Smooth muscle cell of the brain vasculature (primary cell): Measurements from ENCODE around the gene MYLK4.

Source experiments
- DNase-seq: peaks from one replicate; pipeline ENCODE4 v3.0.0-alpha.2; 2012; ENCODE audit warnings: low read depth, low spot score

Gene MYLK4

GRCh38 chr6:2734488-2735166, 16.1 kb downstream of the MYLK4 start:
- DNase-seq: no peak

- no peak for DNase-seq
Measured at GRCh38 chr6:2733736-2734480, 16.8 kb downstream of the MYLK4 start.

DNA sequence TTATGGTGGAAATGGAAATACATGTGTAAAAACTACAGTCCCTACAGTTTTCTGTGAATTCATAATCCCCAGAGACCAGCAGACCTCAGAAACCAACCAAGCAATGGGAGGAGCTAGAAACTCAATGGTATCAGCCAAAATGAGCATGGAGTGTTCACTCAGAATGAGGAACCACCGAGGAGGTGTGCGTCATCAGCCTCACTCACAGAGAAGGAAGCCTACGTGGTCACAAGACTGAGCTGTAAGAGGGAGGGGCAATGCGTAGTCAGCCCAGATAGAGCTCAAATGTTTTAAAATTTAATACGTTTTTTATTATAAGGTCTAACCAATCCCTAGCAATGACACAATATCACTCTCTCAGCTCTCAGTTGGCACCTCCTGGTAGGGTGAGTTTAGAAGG, 17.4 kb downstream of the MYLK4 start:
- DNase-seq: no peak

DNA sequence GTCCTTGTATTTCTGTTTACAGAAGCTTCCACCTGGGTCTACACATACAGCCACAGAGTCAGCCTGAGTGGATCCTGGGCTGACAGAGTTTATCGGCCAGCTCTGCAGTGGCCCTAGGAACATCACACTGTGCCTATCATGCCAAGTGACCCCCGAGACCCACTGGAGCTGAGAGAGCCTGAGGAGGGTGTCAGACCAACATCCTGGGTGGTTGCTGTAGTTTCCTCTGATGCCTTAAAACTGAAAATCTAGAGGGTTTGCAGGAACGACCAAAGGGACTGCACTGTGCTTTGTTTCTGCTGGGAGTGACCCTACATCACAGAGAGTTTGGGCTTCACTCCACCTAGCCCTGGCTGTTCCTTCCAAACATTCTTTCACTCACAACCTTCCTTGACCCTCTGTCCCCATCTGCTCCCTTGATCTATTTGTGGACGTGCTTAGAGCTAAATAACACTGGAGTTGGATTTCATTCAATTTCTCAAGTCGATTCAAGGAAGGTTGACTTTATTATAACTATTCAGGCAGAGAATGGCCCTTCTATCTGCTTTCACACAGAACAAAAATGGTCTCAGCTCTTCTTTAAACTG, 18.1 kb downstream of the MYLK4 start:
- no peak for DNase-seq

- no peak for DNase-seq
Measured at GRCh38 chr6:2731281-2731909, 19.3 kb downstream of the MYLK4 start.

GRCh38 chr6:2730353-2731107, 20.2 kb downstream of the MYLK4 start:
- no peak for DNase-seq

DNA sequence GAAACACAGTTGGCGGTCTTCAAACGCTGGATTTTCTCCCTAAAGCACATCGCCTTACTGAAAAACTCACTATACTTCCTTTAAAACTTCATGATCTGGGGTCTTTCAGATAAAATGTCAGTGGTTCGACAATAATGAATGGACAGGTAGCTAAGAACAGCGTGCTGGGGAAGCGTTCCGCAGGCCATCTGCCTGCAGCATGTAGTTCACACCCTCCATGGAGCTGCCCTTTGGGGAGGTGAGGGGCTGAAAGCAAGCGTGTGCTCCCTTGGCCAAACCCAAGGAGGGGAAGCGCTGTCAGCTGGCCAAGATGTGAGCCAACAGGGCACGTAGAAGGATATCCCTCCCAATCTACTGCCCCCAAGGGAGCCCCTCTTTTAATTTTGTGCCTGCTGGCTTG, 20.8 kb downstream of the MYLK4 start:
- no peak for DNase-seq

DNA sequence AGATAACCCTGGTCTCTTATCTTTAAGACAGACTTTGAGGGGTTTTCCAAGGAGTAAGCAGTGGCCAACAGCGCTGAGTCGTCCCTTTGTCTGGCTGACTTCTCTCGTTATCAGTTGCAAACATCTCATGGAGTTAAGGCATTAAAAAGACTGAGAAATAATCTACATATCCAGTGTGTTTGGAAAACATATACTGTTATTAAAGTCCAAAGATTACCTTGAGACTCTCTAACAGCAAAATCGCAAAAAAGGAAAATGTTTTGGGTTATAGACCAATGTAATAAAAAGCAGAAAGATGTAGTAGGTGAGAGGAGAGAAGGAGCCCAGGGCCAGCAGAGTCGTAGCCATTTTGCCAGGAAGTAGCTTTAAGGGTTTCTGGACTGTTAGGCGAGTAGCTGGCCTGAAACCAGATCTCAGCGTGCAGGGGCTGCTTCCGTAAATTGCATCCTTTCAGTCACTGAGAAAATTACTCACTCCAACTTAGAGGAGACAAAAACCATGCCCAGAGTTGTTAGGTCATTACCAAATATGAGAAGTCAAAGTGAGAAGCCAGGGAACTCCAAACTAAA, 24.6 kb downstream of the MYLK4 start:
- no peak for DNase-seq

DNA sequence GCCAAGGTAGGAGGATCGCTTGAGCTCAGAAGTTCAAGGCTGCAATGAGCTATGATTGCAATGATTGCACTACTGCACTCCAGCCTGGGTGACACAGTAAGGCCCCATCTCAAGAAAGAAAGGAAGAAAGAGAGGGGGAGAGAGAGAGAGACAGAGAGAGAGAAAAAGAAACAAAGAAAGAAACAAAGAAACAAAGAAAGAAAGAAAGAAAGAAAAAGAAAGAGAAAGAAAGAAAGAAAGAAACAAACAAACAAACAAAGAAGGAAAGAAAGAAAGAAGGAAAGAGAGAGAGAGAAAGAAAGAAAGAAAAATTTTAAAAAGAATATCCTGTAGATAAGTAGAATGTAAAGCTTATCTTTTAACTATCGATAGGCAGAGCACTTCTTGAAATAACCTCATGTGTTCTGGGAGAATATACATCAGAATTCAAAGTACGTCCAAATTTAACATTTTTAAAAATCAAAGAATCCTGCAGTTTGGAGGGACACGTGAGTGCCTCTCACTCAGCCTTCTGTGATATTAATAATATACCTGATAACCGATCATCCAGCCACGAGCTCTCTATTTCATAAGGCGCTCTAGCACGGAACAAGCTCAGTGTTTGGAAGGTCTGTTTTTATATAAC, 25.2 kb downstream of the MYLK4 start:
- no peak for DNase-seq

GRCh38 chr6:2721219-2721618, 29.5 kb downstream of the MYLK4 start:
- no peak for DNase-seq

- no peak for DNase-seq
Measured at GRCh38 chr6:2719093-2719455, 31.6 kb downstream of the MYLK4 start.

- DNase-seq: no peak
Measured at GRCh38 chr6:2718334-2719092, 32.2 kb downstream of the MYLK4 start.

- DNase-seq: no peak
Measured at GRCh38 chr6:2716936-2717700, 33.6 kb downstream of the MYLK4 start.

DNA sequence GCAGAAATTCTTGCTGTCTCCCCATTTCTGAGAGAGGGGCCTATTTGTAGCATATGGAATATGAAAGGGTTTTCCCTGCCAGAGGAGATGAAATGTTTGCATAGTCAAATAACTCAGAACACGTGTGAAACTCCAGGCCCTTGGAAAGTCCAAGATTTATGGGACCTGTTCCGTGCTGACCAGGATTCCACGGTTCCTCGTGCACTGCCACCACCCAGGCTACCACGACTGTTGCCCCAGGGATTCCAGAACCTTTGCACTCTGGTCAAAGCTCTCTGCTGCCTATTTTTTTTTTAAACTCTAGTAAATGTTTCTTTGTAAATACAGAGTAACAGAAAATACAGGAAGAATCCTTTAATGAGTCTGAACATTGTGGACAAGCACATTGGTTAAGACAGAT, 35.0 kb downstream of the MYLK4 start:
- no peak for DNase-seq

- DNase-seq: no peak
Measured at GRCh38 chr6:2714111-2714895, 36.4 kb downstream of the MYLK4 start.

DNA sequence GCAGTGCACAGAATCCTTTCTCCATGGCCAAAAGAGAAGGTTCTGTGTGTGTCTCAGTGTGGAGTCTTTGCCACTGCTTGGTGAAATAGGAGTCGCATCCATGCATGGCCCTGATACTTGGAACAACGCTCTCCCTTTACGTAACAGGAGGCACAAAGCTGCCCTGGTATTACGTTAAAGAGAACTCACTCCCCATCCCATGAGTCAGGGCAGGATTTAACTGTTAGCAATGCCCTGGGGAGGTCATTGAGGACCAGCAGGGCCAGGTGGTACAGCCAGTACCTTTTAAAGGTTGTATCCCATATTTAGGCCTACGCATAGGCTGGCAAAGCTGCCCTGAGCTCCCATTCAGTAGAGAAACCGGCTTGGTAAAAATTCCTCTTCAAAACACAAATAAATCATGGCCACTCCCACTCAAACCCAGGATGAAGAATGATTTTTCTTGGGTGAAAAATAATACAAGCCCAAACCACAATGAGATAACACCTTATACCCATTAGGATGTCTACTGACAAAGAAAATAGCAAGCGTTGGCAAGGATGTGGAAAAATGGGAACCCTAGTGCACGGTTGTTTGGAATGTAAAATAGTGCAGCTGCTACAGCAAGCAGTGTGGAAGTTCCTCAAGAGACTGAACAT, 37.1 kb downstream of the MYLK4 start:
- DNase-seq: no peak

GRCh38 chr6:2712102-2712501, 38.6 kb downstream of the MYLK4 start:
- DNase-seq: no peak

- no peak for DNase-seq
Measured at GRCh38 chr6:2710412-2710811, 40.3 kb downstream of the MYLK4 start.
